ENCODE results near the gene MDM1. TPM values are rescaled to one million over a fixed set of nuclear protein-coding genes. Genes with fewer than 3 reads are reported as not detected.

Gene MDM1
- total RNA-seq, 1 experiment from 2014 or later = 10.6 TPM

GRCh38 chr12:68305278-68305677 is 26.9 kb downstream of the MDM1 start:
- no peak overlapping the region for H4K5ac ChIP-seq (ENCODE audit: insufficient read length, low read depth, low read length)

More at GRCh38 chr12:68305278-68305677, 26.9 kb downstream of the MDM1 start:
- Histone ChIP-seq H3T11ph (ENCODE audit: low read length) (no peak overlapping the region), H3K4ac (ENCODE audit: low read depth, low read length) (no peak overlapping the region), H2BK12ac (ENCODE audit: insufficient read length, low read depth, low read length) (no peak overlapping the region), H3K18ac (ENCODE audit: insufficient read length, low read depth, low read length) (no peak overlapping the region), H3K23me2 (ENCODE audit: insufficient read length, low read depth, low read length, poor library complexity, severe bottlenecking) (no peaks in the 10 kb centered on the region), H4K91ac (ENCODE audit: insufficient read length, low read depth, low read length) (no peak overlapping the region), H2AFZ (ENCODE audit: low read length) (no peak overlapping the region), H3K9me3 (ENCODE audit: control insufficient read depth, low read depth, low read length) (no peaks in the 10 kb centered on the region), H2BK5ac (ENCODE audit: insufficient read length, low read length) (no peak overlapping the region), H3K79me1 (ENCODE audit: insufficient read depth, low read depth, low read length, poor library complexity, severe bottlenecking) (no peaks in the 10 kb centered on the region), H2AK5ac (ENCODE audit: insufficient read length, low read length) (no peak overlapping the region), H3K27ac (ENCODE audit: insufficient read length, low read depth, low read length) (no peak overlapping the region), H3K14ac (ENCODE audit: insufficient read depth, low read length) (no peak overlapping the region), H3K4me2 (ENCODE audit: insufficient read depth, insufficient read length, low read length) (no peak overlapping the region), H3K79me2 (ENCODE audit: insufficient read depth, low read length) (no peaks in the 10 kb centered on the region), H2BK15ac (ENCODE audit: low read depth, low read length) (no peak overlapping the region), H3K27me3 (ENCODE audit: insufficient read depth, low read length) (no peaks in the 10 kb centered on the region), H2BK20ac (ENCODE audit: low read depth, low read length, poor library complexity, severe bottlenecking) (no peak overlapping the region), H3K9ac (ENCODE audit: extremely low read depth, insufficient read length, low read length) (no peak overlapping the region), H3K23ac (ENCODE audit: insufficient read length, low read depth, low read length) (no peak overlapping the region), H4K8ac (replicated peaks; ENCODE audit: insufficient read length, low read depth, low read length) (no peak overlapping the region), H2BK120ac (ENCODE audit: low read depth, low read length, poor library complexity, severe bottlenecking) (no peak overlapping the region), H3K56ac (ENCODE audit: insufficient read length, low read depth, low read length) (no peak overlapping the region), H3K4me1 (ENCODE audit: insufficient read depth, low read length) (no peaks in the 10 kb centered on the region), H4K20me1 (ENCODE audit: control insufficient read depth, insufficient read depth, insufficient read length) (no peaks in the 10 kb centered on the region)
- no CpG with 5 or more reads among the region's 3 CpGs for WGBS (ENCODE audit: extremely low coverage, insufficient read length, low lambda C conversion rate)
- TF ChIP-seq CTCF (conservative IDR thresholded peaks at IDR 0.05) = no peak
- Mint-ChIP-seq H3K27me3 (ENCODE audit: low read depth) (no peaks in the 10 kb centered on the region), H3K27ac (no peak overlapping the region; a peak in 1 of 7 replicates), H3K4me3 (no peak overlapping the region), H3K36me3 (ENCODE audit: insufficient read depth in 1 of 3, low read depth in 3 of 3) (peaks cover 5 to 27% (median 16%) of the 10 kb centered on the region in 3 experiments; a peak in 6 of 7 replicates), H3K9me3 (no peaks in the 10 kb centered on the region), H3K4me1 (no peaks in the 10 kb centered on the region)
- DNase-seq = no peak

Measured in H9 (cell line).